Gastrocnemius medialis (tissue), 4 donors: Measurements from ENCODE around the gene ANKRD40CL.

Experiments
- CTCF ChIP-seq, 5 experiments: fragments of 450-650 bp in 3 of 5; fragments of 200-600 bp in 2 of 5; sonication (generic) in 2 of 5; IDR thresholded peaks in 4 of 5; conservative IDR thresholded peaks in 1 of 5; 1 replicate in 4 of 5; 2 replicates in 1 of 5; pipeline ENCODE4 v1.5.1; 2016 to 2019; ENCODE audit warnings: antibody characterized with exemption in 5 of 5, mild to moderate bottlenecking in 3 of 5, moderate library complexity in 3 of 5
- POLR2A ChIP-seq, 2 donors: fragments of 450-650 bp; IDR thresholded peaks; one replicate each; pipeline ENCODE4 v1.6.1; 2017; ENCODE audit warnings: antibody characterized with exemption in 2 of 2, mild to moderate bottlenecking in 2 of 2, moderate library complexity in 2 of 2

GRCh38 chr17:50793007-50793406, 25.7 kb upstream of the ANKRD40CL start:
- TF ChIP-seq POLR2A (IDR thresholded peaks at IDR 0.05): no peak
- TF ChIP-seq CTCF (IDR thresholded peaks at IDR 0.05 in 4 of 5, conservative IDR thresholded peaks at IDR 0.05 in 1 of 5): no peak
